Thyroid gland (tissue), 4 donors: ENCODE measurements around the gene CACTIN. TPM values are rescaled to one million over a fixed set of nuclear protein-coding genes. Genes with fewer than 3 reads are reported as not detected.

ENCODE experiments used
- DNase-seq, 2 donors: peaks; one replicate each; pipeline ENCODE4 v3.0.0-alpha.2; 2019
- H3K27ac ChIP-seq, 3 donors: fragments of 200-600 bp; sonication (generic); 1 replicate in 2 of 3; 2 replicates in 1 of 3; pipeline ENCODE4 v1.5.1; 2016 to 2019; ENCODE audit warnings: mild to moderate bottlenecking in 1 of 3, moderate library complexity in 1 of 3
- H3K27me3 ChIP-seq: fragments of 200-600 bp; sonication (generic); one replicate; pipeline ENCODE4 v1.5.1; 2019
- H3K36me3 ChIP-seq, 2 donors: fragments of 200-600 bp; sonication (generic); one replicate each; pipeline ENCODE4 v1.5.1; 2016 to 2019
- H3K4me1 ChIP-seq, 2 donors: fragments of 200-600 bp; sonication (generic); one replicate each; pipeline ENCODE4 v1.5.1; 2017 to 2019
- H3K4me3 ChIP-seq, 3 donors: fragments of 200-600 bp; sonication (generic); replicated peaks in 1 of 3; 1 replicate in 2 of 3; 2 replicates in 1 of 3; pipeline ENCODE4 v1.5.1; 2016; ENCODE audit warnings: mild to moderate bottlenecking in 1 of 3
- H3K9me3 ChIP-seq: fragments of 200-600 bp; sonication (generic); one replicate; pipeline ENCODE4 v1.5.1; 2017
- CTCF ChIP-seq, 6 experiments: fragments of 200-600 bp in 3 of 6; fragments of 450-650 bp in 3 of 6; sonication (generic) in 3 of 6; IDR thresholded peaks; one replicate each; pipeline ENCODE4 v1.5.1; 2016 to 2019; ENCODE audit warnings: antibody characterized with exemption in 6 of 6, mild to moderate bottlenecking in 2 of 6, inconsistent platforms in 1 of 6, moderate library complexity in 1 of 6
- POLR2A ChIP-seq, 2 donors: fragments of 450-650 bp; IDR thresholded peaks; one replicate each; pipeline ENCODE4 v1.6.1; 2017; ENCODE audit warnings: antibody characterized with exemption in 2 of 2, mild to moderate bottlenecking in 2 of 2, moderate library complexity in 1 of 2
- WGBS, 2 donors: methylation state at CpG; one replicate each; pipeline ENCODE4 v1.1.5; 2017; 5-methylcytosine and 5-hydroxymethylcytosine counted together
- intact Hi-C: fragments of 100-400 bp; cut with DNase I; formaldehyde crosslinking; loops from one replicate; pipeline ENCODE4 v1.15.1; 2023
- total RNA-seq, 4 donors: library from RNA; depleted of rRNA; stranded (reverse); fragments of >200 nt; gene quantifications; one replicate each; pipeline ENCODE4 v1.2.3, GENCODE V29; 2016

The CACTIN gene
- total RNA-seq, 4 donors from 2014 or later, result 18.8 to 30.6 (median 24.5) TPM

DNA sequence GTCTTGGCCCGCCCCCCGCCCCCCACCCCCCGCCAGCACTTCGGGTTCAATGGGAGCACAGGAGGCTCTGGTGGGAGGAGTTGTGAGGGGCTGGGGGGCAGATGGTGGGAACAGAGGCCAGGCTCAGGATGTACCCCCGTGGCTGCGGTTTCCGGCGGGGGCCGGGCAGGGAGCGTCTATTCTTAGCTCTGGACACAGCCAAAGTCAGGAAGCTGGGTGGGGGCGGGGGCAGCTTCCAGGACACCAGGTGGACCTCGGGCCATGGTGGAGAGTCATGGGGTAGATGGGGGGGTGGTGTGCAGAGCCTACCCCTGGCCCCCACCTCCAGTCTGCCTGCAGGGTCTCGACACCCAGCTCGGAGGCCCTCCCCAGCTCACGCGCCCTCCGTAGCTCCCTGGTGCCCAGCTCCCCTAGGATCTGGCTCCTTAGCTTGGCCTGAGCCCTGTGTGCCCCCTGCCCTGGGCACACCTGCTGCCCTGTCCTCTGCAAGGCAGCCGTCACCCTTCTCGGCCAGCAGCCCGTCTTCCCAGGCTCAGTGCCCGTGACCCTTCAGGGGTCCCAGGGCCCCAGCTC is 17.8 kb downstream of the CACTIN start:
- Histone ChIP-seq H3K4me3 (no peak overlapping the region), H3K27ac (peak overlapping the region; percentile 29 to 79 (median 47)), H3K27me3 (peaks cover 13% of the 10 kb centered on the region), H3K36me3 (peaks cover 18 to 20% of the 10 kb centered on the region in 2 donors), H3K4me1 (peaks cover 14 to 33% of the 10 kb centered on the region in 2 donors), H3K9me3 (no peaks in the 10 kb centered on the region)
- intact Hi-C loops, result no loop called here
- no peak for DNase-seq
- WGBS, 2 donors, result 53 to 81% methylated on average over 7 to 12 of the region's 21 CpGs
- TF ChIP-seq CTCF (IDR thresholded peaks at IDR 0.05) (no peak), POLR2A (IDR thresholded peaks at IDR 0.05) (no peak)

DNA sequence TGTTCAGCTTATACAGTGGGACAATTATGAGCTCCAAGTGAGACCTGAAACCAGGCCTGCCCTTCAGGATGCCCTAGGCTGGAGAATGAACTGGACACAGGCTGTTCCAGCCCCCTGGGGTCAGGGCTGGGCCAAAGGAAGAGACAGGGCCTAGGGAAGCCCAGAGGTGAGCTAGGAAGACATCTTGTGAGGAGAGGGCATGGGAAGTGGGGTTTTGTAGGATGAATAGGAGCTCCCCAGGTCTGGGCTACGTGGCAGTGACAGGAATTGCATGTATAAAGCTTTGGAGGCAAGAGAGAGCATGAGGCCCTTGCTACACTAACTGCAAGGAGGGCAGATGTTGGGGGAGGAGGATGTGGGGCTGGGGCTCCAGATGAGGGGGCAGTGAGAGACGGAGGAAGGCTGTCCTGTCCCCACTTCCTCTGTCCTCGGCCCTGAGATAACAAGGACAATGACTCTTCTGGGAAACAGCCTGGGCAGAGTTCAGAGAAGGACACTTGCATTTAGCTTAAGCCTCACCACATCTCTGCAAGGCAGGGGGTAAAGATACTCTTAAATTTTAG is 18.4 kb downstream of the CACTIN start:
- WGBS, 2 donors, result 63 to 74% methylated on average over 3 of the region's 3 CpGs

DNA sequence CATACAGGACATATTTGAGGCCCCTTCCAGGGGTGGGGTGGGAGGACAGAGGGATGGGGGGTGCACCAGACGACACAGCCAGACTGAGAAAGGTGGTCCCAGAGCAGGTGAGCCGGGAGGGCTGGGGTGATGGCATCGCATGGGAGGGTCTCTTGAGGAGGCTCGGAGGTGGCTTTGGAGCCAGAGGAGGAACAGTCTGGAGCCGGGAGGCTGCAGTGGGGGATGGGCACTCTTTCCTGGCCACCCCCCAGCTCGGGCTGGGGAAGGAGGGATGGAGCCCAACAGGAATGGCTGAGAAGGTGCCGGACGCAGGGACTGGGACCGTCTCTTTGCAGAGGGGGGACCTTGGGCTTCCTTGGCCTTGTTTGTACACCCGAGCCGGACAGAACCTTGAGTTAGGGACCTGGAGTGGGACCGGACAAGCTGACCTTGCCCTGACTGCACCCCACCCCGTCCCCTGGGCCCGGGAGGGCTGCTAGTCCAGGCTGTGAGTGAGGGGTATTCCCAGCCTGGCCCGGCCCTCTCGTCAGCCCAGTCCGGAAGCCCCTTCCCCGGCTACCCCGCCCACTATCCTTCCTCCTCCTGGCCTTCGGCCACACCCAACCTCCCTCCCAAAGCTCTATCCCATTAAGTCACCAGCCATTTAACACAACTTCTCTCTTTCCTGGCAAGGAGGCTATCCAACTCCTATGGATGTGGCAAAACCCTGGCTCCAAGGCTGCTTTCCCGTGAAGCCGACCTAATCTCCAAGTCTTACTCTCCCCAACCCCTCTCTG is 19.1 kb downstream of the CACTIN start:
- intact Hi-C loops, result no loop called here
- DNase-seq, result peak in 1 of 2 donors; percentile 14
- no peaks in the 10 kb centered on the region for H3K9me3 ChIP-seq
- peak overlapping the region in 1 of 3 donors; percentile 31 for H3K4me3 ChIP-seq
- H3K27me3 ChIP-seq, result peaks cover 13% of the 10 kb centered on the region
- WGBS, 2 donors, result 20% methylated on average over 17 to 22 of the region's 22 CpGs
- H3K4me1 ChIP-seq, result peaks cover 14 to 33% of the 10 kb centered on the region in 2 donors
- peak overlapping the region; percentile 49 to 79 (median 61) for H3K27ac ChIP-seq
- TF ChIP-seq CTCF (IDR thresholded peaks at IDR 0.05), result no peak
- TF ChIP-seq POLR2A (IDR thresholded peaks at IDR 0.05), result no peak
- peaks cover 12 to 15% of the 10 kb centered on the region in 2 donors for H3K36me3 ChIP-seq

More for the DNA sequence above, 18.4 kb downstream of the CACTIN start:
- H3K27ac ChIP-seq, result peak overlapping the region; percentile 47 to 79 (median 61)
- peaks cover 14 to 33% of the 10 kb centered on the region in 2 donors for H3K4me1 ChIP-seq
- no peak for DNase-seq
- H3K4me3 ChIP-seq, result no peak overlapping the region
- H3K9me3 ChIP-seq, result no peaks in the 10 kb centered on the region
- H3K27me3 ChIP-seq, result peaks cover 13% of the 10 kb centered on the region
- intact Hi-C loops, result no loop called here
- TF ChIP-seq POLR2A (IDR thresholded peaks at IDR 0.05) (no peak), CTCF (IDR thresholded peaks at IDR 0.05) (no peak)
- peaks cover 18 to 20% of the 10 kb centered on the region in 2 donors for H3K36me3 ChIP-seq

GRCh38 chr19:3606690-3607289 is 19.8 kb downstream of the CACTIN start, which contains the start of gene TBXA2R:
Gene TBXA2R, minus strand, starts transcription at chr19:3606875. Its CDS starts 6,241 bp downstream, at chr19:3600634.
- peak; percentile 42 to 43 for DNase-seq
- H3K27me3 ChIP-seq, result peaks cover 13% of the 10 kb centered on the region
- TF ChIP-seq POLR2A (IDR thresholded peaks at IDR 0.05) (no peak), CTCF (IDR thresholded peaks at IDR 0.05) (no peak)
- 0 to 13% methylated on average over 3 of the region's 46 CpGs for WGBS, 2 donors
- H3K4me3 ChIP-seq, result peak within 1 kb of the TSS in 1 of 3 donors; percentile 31
- intact Hi-C loops, result no loop called here
- peak within 1 kb of the TSS; percentile 49 to 79 (median 55) for H3K27ac ChIP-seq
- no peaks in the 10 kb centered on the region for H3K9me3 ChIP-seq
- H3K36me3 ChIP-seq, result peaks cover 8% of the 10 kb centered on the region in 2 donors
- H3K4me1 ChIP-seq, result peaks cover 14 to 33% of the 10 kb centered on the region in 2 donors
